LNCAP (cell line): Measurements from ENCODE around the gene ATP13A2.

Source experiments
- CTCF ChIP-seq: fragments of 450-650 bp; IDR thresholded peaks from 2 replicates; pipeline ENCODE4 v1.5.1; 2017; ENCODE audit warnings: mild to moderate bottlenecking

The ATP13A2 gene

GRCh38 chr1:17027900-17028299, 16.2 kb upstream of the ATP13A2 start:
- no peak for TF ChIP-seq CTCF

GRCh38 chr1:17027403-17027802, 15.7 kb upstream of the ATP13A2 start:
- no peak for TF ChIP-seq CTCF

GRCh38 chr1:17024721-17025120, 13.0 kb upstream of the ATP13A2 start:
- TF ChIP-seq CTCF = no peak

- no peak for TF ChIP-seq CTCF
Measured at GRCh38 chr1:17023573-17023972, 11.8 kb upstream of the ATP13A2 start.

- no peak for TF ChIP-seq CTCF
Measured at GRCh38 chr1:17023102-17023501, 11.4 kb upstream of the ATP13A2 start.

GRCh38 chr1:17021896-17022295, 10.2 kb upstream of the ATP13A2 start:
- TF ChIP-seq CTCF = no peak

GRCh38 chr1:17020502-17020901, 8.8 kb upstream of the ATP13A2 start:
- TF ChIP-seq CTCF = no peak

GRCh38 chr1:17018849-17019248, 7.1 kb upstream of the ATP13A2 start:
- no peak for TF ChIP-seq CTCF
